ENCODE measurements around the gene CD83. TPM values are rescaled to one million over a fixed set of nuclear protein-coding genes. Genes with fewer than 3 reads are reported as not detected.

Gene CD83
- total RNA-seq, 1 experiment from 2014 or later, result 7.0 TPM

DNA sequence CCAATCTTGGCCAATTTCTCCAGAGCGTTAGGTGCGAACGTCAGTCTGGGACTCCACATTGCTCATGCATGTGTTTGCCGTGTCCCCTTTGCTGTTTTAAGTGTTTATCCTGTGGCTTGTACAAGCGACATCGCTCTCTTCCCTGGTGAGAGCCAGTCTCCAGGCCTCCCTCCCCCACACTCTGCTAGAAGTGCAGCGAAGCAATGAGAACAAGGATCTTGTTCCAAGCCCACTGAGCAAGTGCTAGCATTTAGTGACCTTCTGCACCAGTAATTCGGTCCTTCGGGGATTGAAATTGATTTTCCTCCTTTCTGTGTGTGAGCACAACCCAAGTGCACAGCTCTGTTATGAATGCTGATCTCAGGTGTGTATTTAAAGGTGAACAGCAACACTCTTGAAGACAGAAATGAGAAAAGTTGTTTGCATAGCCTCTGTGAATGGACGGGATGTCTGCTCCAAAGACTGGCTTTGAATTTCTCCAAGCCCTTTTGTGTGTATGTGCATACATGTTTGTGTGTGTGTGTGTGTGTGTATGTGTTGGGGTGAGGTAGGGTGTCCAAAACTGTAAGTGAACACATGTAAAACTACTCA lies 29.0 kb downstream of the CD83 start:
- H3K4me1 Mint-ChIP-seq, result peaks cover 14 to 15% of the 10 kb centered on the region in 2 experiments
- H2AK5ac ChIP-seq (ENCODE audit: insufficient read length, low read length), result no peak overlapping the region
- H4K20me1 ChIP-seq (ENCODE audit: control insufficient read depth, insufficient read depth, insufficient read length), result no peaks in the 10 kb centered on the region
- DNase-seq, result no peak
- H2BK20ac ChIP-seq (ENCODE audit: low read depth, low read length, poor library complexity, severe bottlenecking), result no peak overlapping the region
- no peak overlapping the region; a peak in 1 of 7 replicates for H3K27ac Mint-ChIP-seq
- H2AFZ ChIP-seq (ENCODE audit: low read length), result no peak overlapping the region
- H3K23ac ChIP-seq (ENCODE audit: insufficient read length, low read depth, low read length), result no peak overlapping the region
- H3K4ac ChIP-seq (ENCODE audit: low read depth, low read length), result no peak overlapping the region
- H3K27me3 ChIP-seq (ENCODE audit: insufficient read depth, low read length), result no peaks in the 10 kb centered on the region; the same call in 1 of the 2 replicates
- no peak overlapping the region for H3K56ac ChIP-seq (ENCODE audit: insufficient read length, low read depth, low read length)
- H3T11ph ChIP-seq (ENCODE audit: low read length), result no peak overlapping the region
- H2BK120ac ChIP-seq (ENCODE audit: low read depth, low read length, poor library complexity, severe bottlenecking), result no peak overlapping the region
- H3K9ac ChIP-seq (ENCODE audit: extremely low read depth, insufficient read length, low read length), result no peak overlapping the region
- peaks cover 6% of the 10 kb centered on the region for H3K27me3 Mint-ChIP-seq (ENCODE audit: low read depth)
- no peaks in the 10 kb centered on the region for H3K79me2 ChIP-seq (ENCODE audit: insufficient read depth, low read length)
- no peak overlapping the region for H2BK5ac ChIP-seq (ENCODE audit: insufficient read length, low read length)
- no peak overlapping the region for H4K8ac ChIP-seq (replicated peaks; ENCODE audit: insufficient read length, low read depth, low read length)
- no peaks in the 10 kb centered on the region for H3K9me3 Mint-ChIP-seq
- H3K4me3 Mint-ChIP-seq, result no peak overlapping the region
- peaks cover 2% of the 10 kb centered on the region; the same call in 1 of the 2 replicates for H3K4me1 ChIP-seq (ENCODE audit: insufficient read depth, low read length)
- no peak overlapping the region for H3K14ac ChIP-seq (ENCODE audit: insufficient read depth, low read length)
- no peak overlapping the region for H3K27ac ChIP-seq (ENCODE audit: insufficient read length, low read depth, low read length)
- no peak overlapping the region for H2BK15ac ChIP-seq (ENCODE audit: low read depth, low read length)
- H2BK12ac ChIP-seq (ENCODE audit: insufficient read length, low read depth, low read length), result no peak overlapping the region
- H3K79me1 ChIP-seq (ENCODE audit: insufficient read depth, low read depth, low read length, poor library complexity, severe bottlenecking), result no peaks in the 10 kb centered on the region
- no peaks in the 10 kb centered on the region for H3K9me3 ChIP-seq (ENCODE audit: control insufficient read depth, low read depth, low read length)
- no peak overlapping the region for H3K4me2 ChIP-seq (ENCODE audit: insufficient read depth, insufficient read length, low read length)
- TF ChIP-seq, protein P1, sequence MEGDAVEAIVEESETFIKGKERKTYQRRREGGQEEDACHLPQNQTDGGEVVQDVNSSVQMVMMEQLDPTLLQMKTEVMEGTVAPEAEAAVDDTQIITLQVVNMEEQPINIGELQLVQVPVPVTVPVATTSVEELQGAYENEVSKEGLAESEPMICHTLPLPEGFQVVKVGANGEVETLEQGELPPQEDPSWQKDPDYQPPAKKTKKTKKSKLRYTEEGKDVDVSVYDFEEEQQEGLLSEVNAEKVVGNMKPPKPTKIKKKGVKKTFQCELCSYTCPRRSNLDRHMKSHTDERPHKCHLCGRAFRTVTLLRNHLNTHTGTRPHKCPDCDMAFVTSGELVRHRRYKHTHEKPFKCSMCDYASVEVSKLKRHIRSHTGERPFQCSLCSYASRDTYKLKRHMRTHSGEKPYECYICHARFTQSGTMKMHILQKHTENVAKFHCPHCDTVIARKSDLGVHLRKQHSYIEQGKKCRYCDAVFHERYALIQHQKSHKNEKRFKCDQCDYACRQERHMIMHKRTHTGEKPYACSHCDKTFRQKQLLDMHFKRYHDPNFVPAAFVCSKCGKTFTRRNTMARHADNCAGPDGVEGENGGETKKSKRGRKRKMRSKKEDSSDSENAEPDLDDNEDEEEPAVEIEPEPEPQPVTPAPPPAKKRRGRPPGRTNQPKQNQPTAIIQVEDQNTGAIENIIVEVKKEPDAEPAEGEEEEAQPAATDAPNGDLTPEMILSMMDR (conservative IDR thresholded peaks at IDR 0.05), result no peak
- no peak overlapping the region for H4K91ac ChIP-seq (ENCODE audit: insufficient read length, low read depth, low read length)
- no peaks in the 10 kb centered on the region for H3K23me2 ChIP-seq (ENCODE audit: insufficient read length, low read depth, low read length, poor library complexity, severe bottlenecking)
- no CpG with 5 or more reads among the region's 10 CpGs for WGBS (ENCODE audit: extremely low coverage, insufficient read length, low lambda C conversion rate)
- no peak overlapping the region for H4K5ac ChIP-seq (ENCODE audit: insufficient read length, low read depth, low read length)
- no peaks in the 10 kb centered on the region; a peak in 1 of 7 replicates for H3K36me3 Mint-ChIP-seq (ENCODE audit: insufficient read depth in 1 of 3, low read depth in 3 of 3)
- H3K18ac ChIP-seq (ENCODE audit: insufficient read length, low read depth, low read length), result no peak overlapping the region
